Mucosa of stomach (tissue), 1 donor: Measurements from ENCODE around the gene RGS7.

ENCODE experiments used
- H3K27me3 ChIP-seq: one replicate; pipeline ENCODE4 v1.7.0; 2013; ENCODE audit warnings: mild to moderate bottlenecking, low read length; ENCODE audit not compliant: control insufficient read depth, insufficient read depth
- H3K36me3 ChIP-seq: one replicate; pipeline ENCODE4 v1.7.0; 2013; ENCODE audit warnings: low read length; ENCODE audit not compliant: control insufficient read depth, insufficient read depth
- H3K4me1 ChIP-seq: one replicate; pipeline ENCODE4 v1.7.0; 2013; ENCODE audit warnings: mild to moderate bottlenecking, low read length; ENCODE audit not compliant: control insufficient read depth, insufficient read depth
- H3K4me3 ChIP-seq: one replicate; pipeline ENCODE4 v1.7.0; 2013; ENCODE audit warnings: low read length
- H3K9ac ChIP-seq: one replicate; pipeline ENCODE4 v1.7.0; 2013; ENCODE audit warnings: mild to moderate bottlenecking, low read length, moderate library complexity
- H3K9me3 ChIP-seq: one replicate; pipeline ENCODE4 v1.7.0; 2013; ENCODE audit warnings: mild to moderate bottlenecking, low read length, moderate library complexity; ENCODE audit not compliant: control insufficient read depth
- donor health status: Pancreatic carcinoma.

The RGS7 gene

DNA sequence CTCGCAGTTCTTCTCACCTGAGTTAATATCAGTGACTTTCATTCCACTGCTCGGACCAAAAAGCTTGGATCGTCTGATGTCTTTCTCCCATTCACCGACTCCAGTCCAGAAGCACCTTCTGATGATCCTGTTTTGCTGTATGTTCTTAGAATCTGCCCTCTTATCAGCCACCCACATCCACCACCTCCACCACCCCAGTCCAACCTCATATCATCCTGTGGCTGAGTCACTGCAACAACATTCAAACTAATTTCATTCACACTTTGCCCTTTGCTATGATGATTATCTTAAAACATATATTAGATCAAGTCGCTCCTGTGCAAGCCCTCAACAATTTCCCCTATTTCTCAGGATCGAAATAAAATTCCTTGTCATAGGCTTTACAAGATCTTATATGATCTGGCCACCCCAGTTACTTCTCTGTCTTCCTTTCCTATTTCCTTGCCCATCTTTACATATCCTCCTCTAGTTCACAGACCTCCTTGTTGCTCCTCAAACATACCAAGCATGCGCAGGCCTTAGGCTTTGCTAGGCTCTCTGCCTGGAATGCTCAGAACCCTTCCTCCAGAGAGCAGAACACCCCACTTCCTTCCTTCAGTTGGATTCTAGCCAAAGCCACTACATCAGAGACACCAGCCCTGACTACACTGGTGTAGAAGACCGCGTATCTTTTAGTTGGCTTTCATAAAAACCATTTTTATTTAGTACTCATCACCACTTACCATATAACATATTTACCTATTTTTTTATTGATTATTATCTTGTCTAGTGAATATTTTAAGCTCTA is 409.4 kb downstream of the RGS7 start:
- no peak overlapping the region for H3K4me3 ChIP-seq
- no peaks in the 10 kb centered on the region for H3K9me3 ChIP-seq
- no peaks in the 10 kb centered on the region for H3K27me3 ChIP-seq
- H3K36me3 ChIP-seq: no peaks in the 10 kb centered on the region
- H3K9ac ChIP-seq: no peak overlapping the region
- H3K4me1 ChIP-seq: no peaks in the 10 kb centered on the region

DNA sequence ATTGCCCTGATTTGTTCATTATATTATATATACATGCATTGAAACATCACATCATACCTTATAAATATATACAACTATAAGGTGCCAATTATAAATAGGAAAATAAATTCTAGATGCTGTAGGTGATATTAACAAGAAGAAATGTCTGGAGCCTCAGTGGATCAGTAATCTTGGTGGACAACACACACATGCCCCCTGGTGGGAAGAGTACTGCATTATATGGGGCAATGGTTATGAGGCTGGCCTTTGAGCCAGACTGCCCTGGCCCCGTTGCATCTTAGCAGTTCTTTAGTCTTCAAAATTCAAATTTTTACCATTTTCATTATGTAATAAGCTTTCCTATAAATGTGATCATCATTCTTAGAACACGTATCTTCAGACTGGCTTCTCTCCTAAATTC is 410.1 kb downstream of the RGS7 start:
- Histone ChIP-seq H3K9me3 (no peaks in the 10 kb centered on the region), H3K27me3 (no peaks in the 10 kb centered on the region), H3K4me1 (no peaks in the 10 kb centered on the region), H3K4me3 (no peak overlapping the region), H3K36me3 (no peaks in the 10 kb centered on the region), H3K9ac (no peak overlapping the region)

DNA sequence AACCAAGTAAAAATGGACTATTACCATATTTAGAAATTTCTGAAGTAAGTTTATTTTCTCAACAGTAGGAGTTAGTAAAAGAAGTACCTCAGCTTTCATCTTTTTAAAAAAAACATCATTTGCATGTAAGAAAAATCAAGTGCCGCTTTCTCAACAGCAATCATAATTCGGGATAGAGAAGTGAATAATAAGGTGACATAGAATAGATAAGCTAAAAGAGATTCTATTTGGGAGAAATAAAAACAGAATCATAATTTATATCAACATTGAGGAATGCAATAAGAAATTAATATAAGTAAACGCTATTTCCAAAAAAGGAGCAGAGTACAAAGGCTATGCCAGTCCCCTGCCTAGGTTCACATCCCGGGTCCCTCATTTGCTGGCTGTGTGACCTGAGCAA is 414.1 kb downstream of the RGS7 start:
- Histone ChIP-seq H3K4me3 (no peak overlapping the region), H3K4me1 (no peaks in the 10 kb centered on the region), H3K36me3 (no peaks in the 10 kb centered on the region), H3K9ac (no peak overlapping the region), H3K9me3 (no peaks in the 10 kb centered on the region), H3K27me3 (no peaks in the 10 kb centered on the region)

DNA sequence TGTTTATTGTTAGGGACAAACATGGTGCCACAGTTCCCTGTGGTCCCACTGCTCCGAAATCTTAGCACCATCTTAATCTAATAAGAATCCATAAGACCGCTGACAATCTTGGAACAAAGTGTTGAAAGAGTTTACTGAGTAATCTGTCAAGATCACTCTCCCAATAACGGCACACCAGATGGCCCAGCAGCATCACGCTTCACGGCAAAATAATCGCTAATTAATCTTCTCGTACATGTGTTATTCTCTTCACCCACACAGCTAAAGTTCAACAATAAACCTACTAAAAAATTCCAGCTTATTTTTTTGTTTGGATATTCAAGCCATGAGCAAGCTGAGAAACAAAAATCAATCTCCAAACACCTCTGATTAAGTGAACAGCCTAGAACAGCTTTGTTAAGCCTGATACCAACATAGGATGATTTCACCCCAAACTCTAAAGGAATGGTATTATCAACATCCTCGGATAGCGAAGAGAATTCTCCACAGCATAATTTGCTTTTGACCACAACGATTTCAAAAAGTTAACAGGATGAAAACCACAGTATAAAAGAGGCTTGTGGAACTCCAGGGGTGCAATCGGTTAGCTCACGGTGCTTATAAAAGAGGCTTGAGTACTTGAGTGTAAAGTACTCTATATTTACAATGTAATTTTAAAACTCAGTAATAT is 415.2 kb downstream of the RGS7 start:
- Histone ChIP-seq H3K27me3 (no peaks in the 10 kb centered on the region), H3K9me3 (no peaks in the 10 kb centered on the region), H3K9ac (no peak overlapping the region), H3K4me1 (no peaks in the 10 kb centered on the region), H3K36me3 (no peaks in the 10 kb centered on the region), H3K4me3 (no peak overlapping the region)

DNA sequence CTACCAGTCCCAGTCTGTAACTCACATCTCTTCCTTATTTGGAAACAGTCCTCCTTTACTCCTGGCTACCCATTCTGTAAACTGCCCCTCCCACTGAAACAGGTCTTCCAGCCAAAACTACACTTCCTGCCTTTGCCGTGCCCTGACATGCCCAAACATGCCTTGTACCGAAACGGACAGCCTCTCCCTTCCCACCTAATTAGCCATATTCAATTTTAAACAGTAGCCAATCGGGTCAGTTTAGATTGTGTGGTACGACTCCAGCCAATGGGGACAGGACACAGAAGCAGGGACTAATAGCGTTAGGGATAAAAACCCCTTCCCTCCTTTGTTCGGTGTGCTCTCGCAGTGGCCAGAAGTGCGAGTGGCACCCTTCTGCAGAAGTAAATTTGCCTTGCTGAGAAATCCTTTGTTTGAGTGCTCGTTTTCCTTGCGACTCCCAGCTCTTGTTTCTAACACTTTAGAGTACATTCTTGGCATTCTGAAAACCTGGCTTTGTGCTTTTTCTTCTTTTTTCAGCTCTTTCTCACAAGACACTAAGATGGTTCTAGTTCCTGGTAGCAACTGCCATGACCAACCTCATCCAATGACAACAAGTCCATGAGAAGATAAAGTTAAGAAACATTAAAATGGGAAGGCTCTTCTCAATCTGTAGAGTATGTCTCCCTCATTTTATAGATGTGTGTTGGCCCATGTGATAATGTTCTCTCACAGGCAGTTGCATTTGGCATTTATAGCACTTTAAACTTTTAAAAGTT is 419.9 kb downstream of the RGS7 start:
- Histone ChIP-seq H3K27me3 (no peaks in the 10 kb centered on the region), H3K4me3 (no peak overlapping the region), H3K9me3 (no peaks in the 10 kb centered on the region), H3K4me1 (no peaks in the 10 kb centered on the region), H3K36me3 (no peaks in the 10 kb centered on the region), H3K9ac (no peak overlapping the region)

DNA sequence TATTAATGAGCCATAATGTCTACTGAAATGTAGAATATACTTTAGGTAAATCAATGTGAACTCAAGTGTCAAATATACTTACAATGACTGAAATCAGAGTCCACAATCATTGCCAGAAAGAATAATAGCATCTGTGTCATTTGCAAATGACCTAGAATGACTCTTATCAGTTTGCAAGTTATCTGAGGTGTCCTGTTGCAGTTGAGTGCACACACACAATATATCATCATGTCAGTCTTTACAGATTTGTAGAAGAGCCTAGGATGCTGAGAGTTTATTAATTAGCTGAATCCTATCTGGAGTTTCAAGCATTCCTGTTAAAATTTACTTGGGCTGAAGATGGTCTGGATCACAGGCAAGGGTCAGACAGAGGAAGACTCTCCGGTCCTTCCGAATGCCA is 421.1 kb downstream of the RGS7 start:
- H3K4me3 ChIP-seq: no peak overlapping the region
- no peaks in the 10 kb centered on the region for H3K4me1 ChIP-seq
- H3K36me3 ChIP-seq: no peaks in the 10 kb centered on the region

DNA sequence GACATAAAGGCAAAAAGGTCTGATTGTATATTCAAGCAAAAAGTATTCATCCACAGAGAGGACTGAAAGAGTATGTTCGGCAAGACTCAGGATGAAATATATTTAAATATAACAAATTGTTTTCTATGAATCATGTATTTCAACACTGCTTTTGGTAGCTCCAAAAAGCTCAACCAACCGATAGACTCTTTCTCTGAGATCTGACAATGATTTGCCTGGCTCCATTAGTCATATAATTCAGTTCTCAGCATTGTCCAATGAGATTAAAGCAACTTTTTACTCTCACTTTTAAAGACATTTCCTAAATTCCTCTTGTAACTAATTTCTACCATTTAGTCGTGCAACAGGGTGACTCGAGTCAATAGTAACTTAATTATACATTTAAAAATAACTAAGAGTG is 426.0 kb downstream of the RGS7 start:
- Histone ChIP-seq H3K27me3 (no peaks in the 10 kb centered on the region), H3K4me1 (no peaks in the 10 kb centered on the region), H3K9me3 (no peaks in the 10 kb centered on the region), H3K36me3 (no peaks in the 10 kb centered on the region), H3K4me3 (no peak overlapping the region), H3K9ac (no peak overlapping the region)

More for the DNA sequence above, 421.1 kb downstream of the RGS7 start:
- H3K9ac ChIP-seq: no peak overlapping the region
- H3K27me3 ChIP-seq: no peaks in the 10 kb centered on the region
- no peaks in the 10 kb centered on the region for H3K9me3 ChIP-seq

DNA sequence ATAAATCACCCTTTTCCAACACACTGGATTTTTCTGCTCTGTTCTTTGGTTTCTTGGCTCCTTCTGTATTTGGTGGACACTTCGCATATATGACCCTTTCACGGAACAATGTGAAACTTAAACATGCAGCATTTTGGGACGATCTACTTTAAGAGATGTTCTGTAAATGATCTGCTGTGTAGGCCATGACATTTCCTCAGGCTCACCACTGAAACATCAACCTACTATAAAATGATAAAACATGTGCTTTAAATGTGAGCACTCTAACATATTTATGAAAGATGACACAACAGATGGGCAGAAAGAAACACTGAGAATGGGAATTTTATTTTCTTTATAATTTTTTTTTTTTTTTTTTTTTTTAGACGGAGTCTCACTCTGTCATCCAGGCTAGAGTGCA is 428.7 kb downstream of the RGS7 start:
- no peaks in the 10 kb centered on the region for H3K9me3 ChIP-seq
- H3K9ac ChIP-seq: no peak overlapping the region
- no peaks in the 10 kb centered on the region for H3K4me1 ChIP-seq
- H3K27me3 ChIP-seq: no peaks in the 10 kb centered on the region
- H3K4me3 ChIP-seq: no peak overlapping the region
- no peaks in the 10 kb centered on the region for H3K36me3 ChIP-seq

DNA sequence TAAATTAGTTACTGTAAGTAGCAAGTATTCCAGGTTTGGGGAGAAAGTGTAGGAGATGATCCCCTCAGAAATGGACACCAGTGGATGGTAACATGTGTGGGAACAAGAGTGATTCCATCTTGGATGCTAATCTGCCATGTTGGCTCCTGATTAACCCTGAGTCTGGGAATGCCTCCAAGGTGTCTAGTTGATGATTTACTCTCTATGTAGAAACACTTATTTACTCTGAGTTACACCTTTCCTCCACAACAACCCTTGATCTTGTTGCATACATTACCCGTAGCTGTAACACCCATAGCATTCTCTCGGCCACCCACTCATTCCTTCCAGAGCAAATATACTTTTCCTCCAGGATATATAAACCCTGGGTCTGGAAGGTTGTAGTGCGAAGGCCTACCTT is 429.2 kb downstream of the RGS7 start:
- H3K9me3 ChIP-seq: no peaks in the 10 kb centered on the region
- H3K36me3 ChIP-seq: no peaks in the 10 kb centered on the region
- H3K4me1 ChIP-seq: no peaks in the 10 kb centered on the region
- no peak overlapping the region for H3K9ac ChIP-seq
- H3K27me3 ChIP-seq: no peaks in the 10 kb centered on the region
- H3K4me3 ChIP-seq: no peak overlapping the region

DNA sequence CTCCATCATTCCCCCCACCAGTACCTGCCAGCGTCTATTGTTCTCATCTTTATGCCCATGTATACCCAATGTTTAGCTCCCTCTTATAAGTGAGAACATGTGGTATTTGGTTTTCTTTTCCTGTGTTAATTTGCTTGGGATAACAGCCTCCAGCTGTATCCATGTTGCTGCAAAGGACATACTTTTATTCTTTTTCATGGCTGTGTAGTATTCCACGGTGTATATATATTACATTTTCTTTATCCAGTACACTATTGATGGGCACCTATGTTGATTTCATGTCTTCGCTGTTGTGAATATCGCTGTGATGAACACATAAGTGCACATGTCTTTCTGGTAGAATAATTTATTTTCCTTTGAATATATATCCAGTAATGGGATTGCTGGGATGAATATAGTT is 431.7 kb downstream of the RGS7 start:
- Histone ChIP-seq H3K9me3 (no peaks in the 10 kb centered on the region), H3K36me3 (no peaks in the 10 kb centered on the region), H3K4me3 (no peak overlapping the region), H3K9ac (no peak overlapping the region), H3K4me1 (no peaks in the 10 kb centered on the region), H3K27me3 (no peaks in the 10 kb centered on the region)

DNA sequence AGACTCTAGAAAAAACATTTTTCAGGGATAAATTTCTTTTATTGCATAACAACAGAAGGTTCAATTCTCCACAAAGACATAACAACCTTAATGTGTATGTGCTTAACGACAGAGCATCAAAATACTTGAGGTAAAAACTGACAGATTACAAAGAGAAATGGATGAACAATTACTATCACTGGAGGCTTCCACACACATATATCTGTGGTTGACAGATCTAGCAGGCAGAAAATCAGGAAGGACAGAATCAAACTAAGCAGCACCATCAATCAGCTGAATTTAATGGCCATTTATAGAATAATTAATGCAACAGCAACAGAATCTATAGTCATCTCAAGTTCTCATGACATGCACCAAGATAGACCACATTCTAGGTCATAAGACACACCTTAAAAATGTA is 439.0 kb downstream of the RGS7 start:
- H3K9me3 ChIP-seq: no peaks in the 10 kb centered on the region
- no peak overlapping the region for H3K9ac ChIP-seq
- no peaks in the 10 kb centered on the region for H3K36me3 ChIP-seq
- H3K4me3 ChIP-seq: no peak overlapping the region
- H3K4me1 ChIP-seq: no peaks in the 10 kb centered on the region
- no peaks in the 10 kb centered on the region for H3K27me3 ChIP-seq

DNA sequence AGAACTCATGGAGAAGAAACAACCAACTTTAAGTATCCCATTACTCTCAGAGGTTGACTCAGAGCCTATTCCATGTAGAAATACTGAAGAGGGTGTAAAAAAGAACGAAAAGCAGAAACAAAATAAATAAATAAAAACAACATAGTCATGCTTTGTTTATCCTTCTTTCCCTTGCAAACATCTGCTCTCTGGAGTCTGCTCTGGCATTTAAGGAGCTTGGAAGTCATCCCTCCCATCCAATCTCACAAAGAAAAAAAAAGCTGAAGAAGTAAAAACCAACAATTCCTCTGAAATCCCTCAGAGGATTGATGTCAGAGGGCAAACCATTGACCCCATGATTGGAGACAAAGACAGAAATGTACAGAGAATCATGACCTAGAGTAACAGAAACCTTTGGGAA is 442.5 kb downstream of the RGS7 start:
- H3K9ac ChIP-seq: no peak overlapping the region
- no peaks in the 10 kb centered on the region for H3K27me3 ChIP-seq
- no peaks in the 10 kb centered on the region for H3K36me3 ChIP-seq
- no peaks in the 10 kb centered on the region for H3K4me1 ChIP-seq
- no peaks in the 10 kb centered on the region for H3K9me3 ChIP-seq
- no peak overlapping the region for H3K4me3 ChIP-seq
